DOHH2 (cell line): ENCODE results near the gene LRRC23.

ENCODE experiments used
- H3F3A ChIP-seq: fragments of 200-600 bp; sonication (generic), shearing (Covaris generic); 2 replicates; pipeline ENCODE4 v1.6.0; 2016; ENCODE audit warnings: antibody characterized with exemption, mild to moderate bottlenecking; ENCODE audit not compliant: control insufficient read depth, insufficient read depth
- H3K27ac ChIP-seq: fragments of 200-600 bp; sonication (generic); 2 replicates; pipeline ENCODE4 v1.5.1; 2014; ENCODE audit warnings: low read depth, mild to moderate bottlenecking, low read length, moderate library complexity
- H3K27me3 ChIP-seq: fragments of 200-600 bp; sonication (generic); 2 replicates; pipeline ENCODE4 v1.6.1; 2014; ENCODE audit warnings: mild to moderate bottlenecking, low read length, mixed read lengths; ENCODE audit not compliant: control insufficient read depth
- H3K36me3 ChIP-seq: fragments of 200-600 bp; sonication (generic); 2 replicates; pipeline ENCODE4 v1.6.1; 2014; ENCODE audit warnings: mild to moderate bottlenecking, low read length, moderate library complexity, mixed read lengths; ENCODE audit not compliant: control insufficient read depth
- H3K4me1 ChIP-seq: fragments of 200-600 bp; sonication (generic); 2 replicates; pipeline ENCODE4 v1.6.1; 2014; ENCODE audit warnings: mild to moderate bottlenecking, low read length, mixed read lengths; ENCODE audit not compliant: control insufficient read depth
- H3K4me2 ChIP-seq: fragments of 200-600 bp; sonication (generic); 2 replicates; pipeline ENCODE4 v1.6.0; 2014; ENCODE audit warnings: mild to moderate bottlenecking, low read length, moderate library complexity
- H3K4me3 ChIP-seq: fragments of 200-600 bp; sonication (generic); 2 replicates; pipeline ENCODE4 v1.5.1; 2014; ENCODE audit warnings: mild to moderate bottlenecking, low read length, mixed read lengths
- H3K79me2 ChIP-seq: fragments of 200-600 bp; sonication (generic); 2 replicates; pipeline ENCODE4 v1.6.1; 2014; ENCODE audit warnings: mild to moderate bottlenecking, low read length, mixed read lengths; ENCODE audit not compliant: control insufficient read depth
- H3K9me2 ChIP-seq: fragments of 200-600 bp; sonication (generic); replicated peaks from 2 replicates; pipeline ENCODE4 v1.6.1; 2014; ENCODE audit warnings: mild to moderate bottlenecking, low read length, mixed read lengths; ENCODE audit not compliant: control insufficient read depth
- H3K9me3 ChIP-seq: fragments of 200-600 bp; sonication (generic); 2 replicates; pipeline ENCODE4 v1.6.1; 2014; ENCODE audit warnings: antibody characterized with exemption, low read length, mixed read lengths; ENCODE audit not compliant: control insufficient read depth, insufficient read depth
- H4K20me1 ChIP-seq: fragments of 200-600 bp; sonication (generic); 2 replicates; pipeline ENCODE4 v1.6.0; 2014; ENCODE audit warnings: low read depth, mild to moderate bottlenecking, antibody characterized with exemption, low read length, moderate library complexity; ENCODE audit not compliant: control insufficient read depth, insufficient read depth
- CTCF ChIP-seq: fragments of 200-600 bp; sonication (generic); IDR thresholded peaks from one replicate; pipeline ENCODE4 v1.5.1; 2014; ENCODE audit warnings: antibody characterized with exemption, mild to moderate bottlenecking, low read depth, low read length; ENCODE audit not compliant: poor library complexity, severe bottlenecking
- EZH2phosphoT487 ChIP-seq: fragments of 200-600 bp; sonication (generic); IDR thresholded peaks from 2 replicates; pipeline ENCODE4 v1.6.1; 2017; ENCODE audit warnings: borderline replicate concordance, mild to moderate bottlenecking, antibody characterized with exemption, low read length, moderate library complexity, mixed read lengths

Gene LRRC23

GRCh38 chr12:6946920-6947374 lies 42.3 kb downstream of the LRRC23 start:
- H3K4me2 ChIP-seq, result peak overlapping the region; percentile 100

GRCh38 chr12:6947615-6948014 lies 43.0 kb downstream of the LRRC23 start:
- Histone ChIP-seq H3K79me2 (no peaks in the 10 kb centered on the region), H3F3A (peaks cover 13% of the 10 kb centered on the region)

More at GRCh38 chr12:6946920-6947374, 42.3 kb downstream of the LRRC23 start:
- Histone ChIP-seq H3K4me3 (peak overlapping the region; percentile 95), H3K36me3 (no peaks in the 10 kb centered on the region), H3K79me2 (no peaks in the 10 kb centered on the region), H3K4me1 (peaks cover 76% of the 10 kb centered on the region), H3K9me2 (no peaks in the 10 kb centered on the region), H4K20me1 (no peaks in the 10 kb centered on the region), H3F3A (peaks cover 13% of the 10 kb centered on the region), H3K9me3 (no peaks in the 10 kb centered on the region), H3K27ac (no peak overlapping the region), H3K27me3 (peaks cover 23% of the 10 kb centered on the region)
- TF ChIP-seq EZH2phosphoT487 (no peak), CTCF (no peak)

GRCh38 chr12:6948873-6949594 lies 44.4 kb downstream of the LRRC23 start:
- H3K36me3 ChIP-seq, result no peaks in the 10 kb centered on the region
- no peaks in the 10 kb centered on the region for H3K79me2 ChIP-seq
- peaks cover 10% of the 10 kb centered on the region; the same call in 1 of the 2 replicates for H4K20me1 ChIP-seq
- peaks cover 36% of the 10 kb centered on the region for H3K27me3 ChIP-seq
- H3K9me3 ChIP-seq, result no peaks in the 10 kb centered on the region
- peaks cover 84% of the 10 kb centered on the region for H3K4me1 ChIP-seq
- no peak overlapping the region for H3K4me3 ChIP-seq
- H3K9me2 ChIP-seq, result no peaks in the 10 kb centered on the region
- no peak for TF ChIP-seq EZH2phosphoT487
- TF ChIP-seq CTCF, result peak; percentile 44
- H3K4me2 ChIP-seq, result no peak overlapping the region
- no peak overlapping the region for H3K27ac ChIP-seq
- H3F3A ChIP-seq, result peaks cover 9% of the 10 kb centered on the region

More at GRCh38 chr12:6947615-6948014, 43.0 kb downstream of the LRRC23 start:
- Histone ChIP-seq H3K4me1 (peaks cover 83% of the 10 kb centered on the region), H3K27ac (no peak overlapping the region), H3K36me3 (no peaks in the 10 kb centered on the region), H4K20me1 (peaks cover 4% of the 10 kb centered on the region; the same call in 1 of the 2 replicates), H3K9me2 (no peaks in the 10 kb centered on the region), H3K27me3 (peaks cover 30% of the 10 kb centered on the region), H3K9me3 (no peaks in the 10 kb centered on the region), H3K4me2 (no peak overlapping the region), H3K4me3 (no peak overlapping the region)
- TF ChIP-seq EZH2phosphoT487, result no peak
- TF ChIP-seq CTCF, result no peak
